HFF-Myc (cell line): ENCODE results near the gene ATAD3C.
A peak's percentile ranks its signal among the peaks of the same experiment; 100 is the strongest.
"Not testable (repeated sequence)": the region's sequence is repeated elsewhere in the genome, so short reads cannot be mapped to it uniquely, and the experiment has no call there.

Experiments
- DNase-seq: peaks from one replicate; pipeline ENCODE4 v3.0.0-alpha.2; 2011; ENCODE audit warnings: low read depth; ENCODE audit errors: extremely low read depth
- H3K4me3 ChIP-seq: replicated peaks from 2 replicates; pipeline ENCODE4 v1.5.1; 2011; ENCODE audit warnings: low read depth, mild to moderate bottlenecking, control low read depth, low read length
- CTCF ChIP-seq: IDR thresholded peaks from 2 replicates; pipeline ENCODE4 v1.5.1; 2012; ENCODE audit warnings: mild to moderate bottlenecking, low read depth, low read length, control low read depth; ENCODE audit errors: missing control alignments

The ATAD3C gene

GRCh38 chr1:1491601-1492000, 42.1 kb downstream of the ATAD3C start:
- DNase-seq, result no peak
- no peak for TF ChIP-seq CTCF
- H3K4me3 ChIP-seq, result no peak overlapping the region

- not testable (repeated sequence) for H3K4me3 ChIP-seq, DNase-seq
These were observed 44.8 kb downstream of the ATAD3C start for GRCh38 chr1:1494311-1494710.

DNA sequence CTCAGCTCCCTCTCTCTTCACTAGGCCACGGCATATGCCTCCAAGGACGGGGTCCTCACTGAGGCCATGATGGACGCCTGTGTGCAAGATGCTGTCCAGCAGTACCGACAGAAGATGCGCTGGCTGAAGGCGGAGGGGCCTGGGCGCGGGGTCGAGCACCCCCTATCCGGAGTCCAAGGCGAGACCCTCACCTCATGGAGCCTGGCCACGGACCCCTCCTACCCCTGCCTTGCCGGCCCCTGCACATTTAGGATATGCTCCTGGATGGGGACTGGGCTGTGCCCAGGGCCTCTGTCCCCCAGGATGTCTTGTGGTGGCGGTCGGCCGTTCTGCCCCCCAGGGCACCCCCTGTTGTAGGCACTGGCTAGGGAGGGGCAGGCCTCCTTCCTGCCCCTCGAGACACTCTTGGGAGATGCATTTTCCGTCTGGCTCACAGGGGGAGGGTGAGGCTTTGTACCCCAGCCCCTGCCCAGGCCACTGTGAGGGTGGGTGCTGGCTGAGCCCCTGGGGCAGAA, 46.0 kb downstream of the ATAD3C start:
- not testable (repeated sequence) for DNase-seq, H3K4me3 ChIP-seq

DNA sequence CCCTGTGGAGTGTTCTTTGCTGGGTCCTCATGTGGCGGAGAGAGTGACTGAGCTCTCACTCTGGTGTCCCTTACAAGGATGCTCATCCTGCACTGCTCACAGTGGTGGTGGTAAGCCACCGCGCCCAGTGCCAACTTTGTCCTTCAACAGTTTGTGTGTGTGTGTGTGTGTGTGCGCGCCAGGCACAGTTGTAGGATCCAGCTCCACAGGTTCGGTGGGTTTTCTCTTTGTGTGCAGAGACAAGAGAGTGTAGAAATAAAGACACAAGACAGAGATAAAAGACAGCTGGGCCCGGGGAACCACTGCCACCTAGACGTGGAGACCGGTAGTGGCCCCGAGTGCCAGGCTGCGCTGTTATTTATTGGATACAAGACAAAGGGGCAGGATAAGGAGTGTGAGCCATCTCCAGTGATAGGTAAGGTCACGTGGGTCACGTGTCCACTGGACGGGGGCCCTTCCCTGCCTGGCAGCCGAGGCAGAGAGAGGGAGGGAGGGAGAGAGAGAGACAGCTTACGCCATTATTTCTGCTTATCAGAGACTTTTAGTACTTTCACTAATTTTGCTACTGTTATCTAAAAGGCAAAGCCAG, 55.4 kb downstream of the ATAD3C start:
- peak; percentile 47 for TF ChIP-seq CTCF
- H3K4me3 ChIP-seq, DNase-seq: not testable (repeated sequence)

- H3K4me3 ChIP-seq, DNase-seq: not testable (repeated sequence)
- TF ChIP-seq CTCF, result peak; percentile 12
These were observed 55.9 kb downstream of the ATAD3C start for GRCh38 chr1:1505366-1505798.

DNA sequence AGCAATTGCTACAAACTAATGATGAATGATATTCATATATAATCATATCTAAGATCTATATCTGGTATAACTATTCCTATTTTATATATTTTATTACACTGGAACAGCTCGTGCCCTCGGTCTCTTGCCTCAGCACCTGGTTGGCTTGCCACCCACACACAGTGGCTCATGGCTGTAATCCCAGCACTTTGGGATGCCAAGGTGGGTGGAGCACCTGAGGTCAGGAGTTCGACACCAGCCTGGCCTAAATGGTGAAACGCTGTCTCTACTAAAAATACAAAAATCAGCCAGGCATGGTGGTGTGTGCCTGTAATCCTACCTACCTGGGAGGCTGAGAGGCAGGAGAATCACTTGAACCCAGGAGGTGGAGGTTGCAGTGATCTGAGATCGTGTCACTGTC, 56.3 kb downstream of the ATAD3C start:
- not testable (repeated sequence) for DNase-seq, H3K4me3 ChIP-seq

- no peak for TF ChIP-seq CTCF
- DNase-seq, result no peak
These were observed 57.8 kb downstream of the ATAD3C start for GRCh38 chr1:1507305-1507704.

DNA sequence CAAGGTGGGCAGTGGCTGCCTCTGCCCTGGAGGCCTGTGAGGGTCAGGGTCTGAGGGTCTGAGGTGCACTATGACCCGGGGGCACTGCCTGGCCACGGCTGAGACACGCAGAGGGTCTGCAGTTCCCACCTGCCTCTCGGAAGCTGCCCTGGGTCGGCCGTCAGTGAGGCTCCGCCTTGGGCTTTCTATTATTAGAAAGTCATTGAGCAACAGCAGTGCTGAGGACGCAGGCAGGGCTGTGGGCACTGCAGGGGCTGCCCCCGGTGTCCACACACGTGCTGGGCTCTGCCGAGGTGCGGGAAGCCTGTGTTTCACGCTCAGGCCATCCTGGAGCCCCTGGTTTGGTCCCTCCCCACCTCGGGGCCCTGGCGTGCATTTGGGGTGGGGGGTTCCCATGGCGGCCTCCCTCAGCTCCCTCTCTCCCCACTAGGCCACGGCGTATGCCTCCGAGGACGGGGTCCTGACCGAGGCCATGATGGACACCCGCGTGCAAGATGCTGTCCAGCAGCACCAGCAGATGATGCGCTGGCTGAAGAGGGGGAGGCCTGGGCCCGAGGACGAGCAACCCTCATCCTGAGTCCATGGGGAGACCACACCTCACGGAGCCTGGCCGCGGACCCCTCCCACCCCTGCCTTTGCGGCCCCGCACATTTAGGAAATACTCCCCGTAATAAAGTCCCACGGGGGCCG, 59.4 kb downstream of the ATAD3C start:
- not testable (repeated sequence) for DNase-seq, H3K4me3 ChIP-seq

More at GRCh38 chr1:1507305-1507704, 57.8 kb downstream of the ATAD3C start:
- H3K4me3 ChIP-seq, result no peak overlapping the region

DNA sequence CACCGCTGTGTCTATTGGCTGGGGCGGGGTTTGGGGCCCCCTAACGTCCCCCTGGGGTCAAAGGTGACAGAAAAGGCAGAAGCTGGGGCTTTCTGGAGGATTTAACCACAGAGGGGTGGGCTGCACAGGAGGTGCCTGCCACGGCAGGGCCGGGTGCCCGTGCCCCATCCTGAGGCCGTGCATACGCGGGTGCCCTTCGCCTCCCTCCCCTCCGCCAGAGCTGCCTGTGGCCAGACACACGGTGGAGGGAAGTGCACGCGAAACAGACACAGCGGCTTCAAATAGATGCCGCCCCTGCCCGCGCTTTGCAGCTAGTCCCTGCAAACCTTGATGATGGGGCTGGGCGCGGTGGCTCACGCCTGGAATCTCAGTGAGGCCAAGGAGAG, 60.0 kb downstream of the ATAD3C start:
- H3K4me3 ChIP-seq, DNase-seq: not testable (repeated sequence)
